Loucy (cell line): ENCODE measurements around the gene LLGL2.

Source experiments
- EZH2phosphoT487 ChIP-seq: fragments of 200-600 bp; IDR thresholded peaks from 2 replicates; pipeline ENCODE4 v1.6.1; 2018; ENCODE audit warnings: antibody characterized with exemption, mild to moderate bottlenecking, moderate library complexity, borderline replicate concordance
- TF ChIP-seq, protein P1 (sequence below): fragments of 200-600 bp; sonication (generic); conservative IDR thresholded peaks from 2 replicates; pipeline ENCODE4 v1.5.1; 2014; ENCODE audit warnings: mild to moderate bottlenecking, antibody characterized with exemption, low read length

DNA sequence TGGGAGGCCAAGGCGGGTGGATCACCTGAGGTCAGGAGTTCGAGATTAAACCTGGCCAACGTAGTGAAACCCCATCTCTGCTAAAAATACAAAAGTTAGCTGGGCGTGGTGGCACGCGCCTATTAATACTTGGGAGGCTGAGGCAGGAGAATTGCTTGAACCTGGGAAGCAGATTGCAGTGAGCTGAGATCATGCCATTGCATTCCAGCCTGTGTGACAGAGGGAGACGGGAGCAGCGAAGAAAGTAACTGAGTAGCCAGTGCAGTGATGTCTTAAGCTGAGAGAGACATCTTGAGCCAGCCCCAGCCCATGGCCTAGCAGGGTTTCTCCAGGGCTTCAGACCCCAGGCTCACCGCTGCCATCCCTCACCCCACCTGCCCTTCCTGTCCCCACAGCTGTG, 97.9 kb downstream of the LLGL2 start:
- TF ChIP-seq, protein P1, sequence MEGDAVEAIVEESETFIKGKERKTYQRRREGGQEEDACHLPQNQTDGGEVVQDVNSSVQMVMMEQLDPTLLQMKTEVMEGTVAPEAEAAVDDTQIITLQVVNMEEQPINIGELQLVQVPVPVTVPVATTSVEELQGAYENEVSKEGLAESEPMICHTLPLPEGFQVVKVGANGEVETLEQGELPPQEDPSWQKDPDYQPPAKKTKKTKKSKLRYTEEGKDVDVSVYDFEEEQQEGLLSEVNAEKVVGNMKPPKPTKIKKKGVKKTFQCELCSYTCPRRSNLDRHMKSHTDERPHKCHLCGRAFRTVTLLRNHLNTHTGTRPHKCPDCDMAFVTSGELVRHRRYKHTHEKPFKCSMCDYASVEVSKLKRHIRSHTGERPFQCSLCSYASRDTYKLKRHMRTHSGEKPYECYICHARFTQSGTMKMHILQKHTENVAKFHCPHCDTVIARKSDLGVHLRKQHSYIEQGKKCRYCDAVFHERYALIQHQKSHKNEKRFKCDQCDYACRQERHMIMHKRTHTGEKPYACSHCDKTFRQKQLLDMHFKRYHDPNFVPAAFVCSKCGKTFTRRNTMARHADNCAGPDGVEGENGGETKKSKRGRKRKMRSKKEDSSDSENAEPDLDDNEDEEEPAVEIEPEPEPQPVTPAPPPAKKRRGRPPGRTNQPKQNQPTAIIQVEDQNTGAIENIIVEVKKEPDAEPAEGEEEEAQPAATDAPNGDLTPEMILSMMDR: no peak
- TF ChIP-seq EZH2phosphoT487: no peak
